ENCODE results near the gene TAPT1.
"Not testable (repeated sequence)": the region's sequence is repeated elsewhere in the genome, so short reads cannot be mapped to it uniquely, and the experiment has no call there.

DNA sequence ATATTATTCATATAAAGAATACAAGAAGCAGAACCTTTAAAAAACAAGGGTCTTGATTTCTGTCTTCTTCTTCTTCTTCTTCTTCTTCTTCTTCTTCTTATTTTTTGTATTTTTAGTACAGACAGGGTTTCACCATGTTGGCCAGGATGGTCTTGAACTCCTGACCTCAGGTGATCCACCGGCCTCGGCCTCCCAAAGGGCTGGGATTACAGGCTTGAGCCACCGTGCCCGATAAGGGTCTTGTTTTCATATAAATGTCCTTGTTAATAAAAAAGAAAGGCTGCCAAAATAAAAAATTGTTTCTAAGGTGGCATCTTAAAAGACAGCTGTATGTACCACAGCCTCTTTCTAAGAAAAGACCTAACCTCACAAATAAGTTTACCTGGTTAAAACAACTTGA is 31.5 kb downstream of the TAPT1 start:
- not testable (repeated sequence) for TF ChIP-seq EP300 (IDR thresholded peaks at IDR 0.05)
- TF ChIP-seq, protein P1, sequence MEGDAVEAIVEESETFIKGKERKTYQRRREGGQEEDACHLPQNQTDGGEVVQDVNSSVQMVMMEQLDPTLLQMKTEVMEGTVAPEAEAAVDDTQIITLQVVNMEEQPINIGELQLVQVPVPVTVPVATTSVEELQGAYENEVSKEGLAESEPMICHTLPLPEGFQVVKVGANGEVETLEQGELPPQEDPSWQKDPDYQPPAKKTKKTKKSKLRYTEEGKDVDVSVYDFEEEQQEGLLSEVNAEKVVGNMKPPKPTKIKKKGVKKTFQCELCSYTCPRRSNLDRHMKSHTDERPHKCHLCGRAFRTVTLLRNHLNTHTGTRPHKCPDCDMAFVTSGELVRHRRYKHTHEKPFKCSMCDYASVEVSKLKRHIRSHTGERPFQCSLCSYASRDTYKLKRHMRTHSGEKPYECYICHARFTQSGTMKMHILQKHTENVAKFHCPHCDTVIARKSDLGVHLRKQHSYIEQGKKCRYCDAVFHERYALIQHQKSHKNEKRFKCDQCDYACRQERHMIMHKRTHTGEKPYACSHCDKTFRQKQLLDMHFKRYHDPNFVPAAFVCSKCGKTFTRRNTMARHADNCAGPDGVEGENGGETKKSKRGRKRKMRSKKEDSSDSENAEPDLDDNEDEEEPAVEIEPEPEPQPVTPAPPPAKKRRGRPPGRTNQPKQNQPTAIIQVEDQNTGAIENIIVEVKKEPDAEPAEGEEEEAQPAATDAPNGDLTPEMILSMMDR (IDR thresholded peaks at IDR 0.05), result not testable (repeated sequence)

Measured in upper lobe of left lung (tissue), 4 donors.